Left ventricle myocardium inferior (tissue), 1 donor: Measurements from ENCODE around the gene QSOX2. TPM values are rescaled to one million over a fixed set of nuclear protein-coding genes. Genes with fewer than 3 reads are reported as not detected.

Experiments
- DNase-seq: peaks from one replicate; pipeline ENCODE4 v3.0.0-alpha.2; 2020
- H3K27ac ChIP-seq: fragments of 200-600 bp; replicated peaks from 2 replicates; pipeline ENCODE4 v1.8.0; 2021
- H3K27me3 ChIP-seq: fragments of 200-600 bp; 2 replicates; pipeline ENCODE4 v1.8.0; 2021; ENCODE audit warnings: low read depth
- H3K36me3 ChIP-seq: fragments of 200-600 bp; 2 replicates; pipeline ENCODE4 v1.8.0; 2021
- H3K4me1 ChIP-seq: fragments of 200-600 bp; 2 replicates; pipeline ENCODE4 v1.8.0; 2021
- H3K4me3 ChIP-seq: fragments of 200-600 bp; 2 replicates; pipeline ENCODE4 v1.8.0; 2021; ENCODE audit warnings: mild to moderate bottlenecking, moderate library complexity
- H3K9me3 ChIP-seq: fragments of 200-600 bp; replicated peaks from 2 replicates; pipeline ENCODE4 v1.8.0; 2021
- intact Hi-C: fragments of 100-400 bp; cut with micrococcal nuclease; formaldehyde crosslinking; loops from one replicate; pipeline ENCODE4 v1.11.0; 2022
- total RNA-seq: library from RNA; stranded (reverse); fragmentation: NEBNext Ultra II Directional; extraction: Animal tissue kit (Norgen Biotek cat#: 25700); gene quantifications from one replicate; pipeline ENCODE4 v1.2.1, GENCODE V29; 2021
- TF ChIP-seq, protein P1 (sequence below): fragments of 200-600 bp; IDR thresholded peaks from 2 replicates; pipeline ENCODE4 v1.8.0; 2021; ENCODE audit warnings: antibody characterized with exemption, mild to moderate bottlenecking, borderline replicate concordance
- donor health status: DM: no; HTN: yes; CAD: no; lungs with severe emphysema.

QSOX2 gene
- total RNA-seq, 1 donor from 2014 or later: 8.0 TPM

DNA sequence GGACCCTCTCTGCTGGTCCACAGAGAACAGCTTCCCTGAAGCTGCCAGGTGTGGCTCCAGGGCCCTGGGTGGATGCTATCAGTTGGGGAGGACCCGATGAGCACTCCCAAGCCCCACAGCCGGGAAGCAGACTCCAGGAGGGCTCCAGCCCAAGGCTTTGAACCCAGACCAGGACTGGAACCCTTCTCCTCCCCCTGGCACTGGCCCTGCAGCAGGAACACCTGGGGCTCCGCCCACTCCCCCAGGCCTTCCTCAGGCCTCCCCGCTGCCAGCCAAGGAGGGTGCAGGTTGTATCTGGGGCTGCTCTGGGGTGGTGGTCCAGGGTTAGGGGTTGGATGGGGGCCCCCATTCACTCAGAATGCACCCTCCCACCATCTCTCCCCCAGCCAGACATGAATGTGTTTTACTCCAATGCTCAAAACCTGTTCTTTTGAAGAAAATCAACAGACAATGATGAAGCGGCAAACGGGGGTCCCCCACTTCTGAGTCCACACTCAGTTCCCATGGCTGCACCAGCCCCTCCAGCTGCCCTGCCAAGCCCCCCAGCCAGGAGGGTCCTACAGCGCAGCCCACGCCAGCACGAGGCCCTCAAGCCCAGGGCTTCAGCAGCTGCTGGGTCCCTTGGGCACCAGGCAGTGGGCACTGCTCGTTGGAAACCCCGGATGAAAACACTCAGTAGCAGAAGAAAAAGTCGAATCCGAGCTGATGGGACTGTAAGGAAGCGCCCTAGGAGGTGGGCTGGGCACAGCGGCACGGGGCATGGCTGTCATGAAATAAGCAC lies 35.1 kb upstream of the QSOX2 start:
- DNase-seq: no peak
- H3K9me3 ChIP-seq: no peaks in the 10 kb centered on the region
- H3K4me3 ChIP-seq: no peak overlapping the region
- peaks cover 8% of the 10 kb centered on the region for H3K4me1 ChIP-seq
- intact Hi-C loops: no loop called here
- TF ChIP-seq, protein P1, sequence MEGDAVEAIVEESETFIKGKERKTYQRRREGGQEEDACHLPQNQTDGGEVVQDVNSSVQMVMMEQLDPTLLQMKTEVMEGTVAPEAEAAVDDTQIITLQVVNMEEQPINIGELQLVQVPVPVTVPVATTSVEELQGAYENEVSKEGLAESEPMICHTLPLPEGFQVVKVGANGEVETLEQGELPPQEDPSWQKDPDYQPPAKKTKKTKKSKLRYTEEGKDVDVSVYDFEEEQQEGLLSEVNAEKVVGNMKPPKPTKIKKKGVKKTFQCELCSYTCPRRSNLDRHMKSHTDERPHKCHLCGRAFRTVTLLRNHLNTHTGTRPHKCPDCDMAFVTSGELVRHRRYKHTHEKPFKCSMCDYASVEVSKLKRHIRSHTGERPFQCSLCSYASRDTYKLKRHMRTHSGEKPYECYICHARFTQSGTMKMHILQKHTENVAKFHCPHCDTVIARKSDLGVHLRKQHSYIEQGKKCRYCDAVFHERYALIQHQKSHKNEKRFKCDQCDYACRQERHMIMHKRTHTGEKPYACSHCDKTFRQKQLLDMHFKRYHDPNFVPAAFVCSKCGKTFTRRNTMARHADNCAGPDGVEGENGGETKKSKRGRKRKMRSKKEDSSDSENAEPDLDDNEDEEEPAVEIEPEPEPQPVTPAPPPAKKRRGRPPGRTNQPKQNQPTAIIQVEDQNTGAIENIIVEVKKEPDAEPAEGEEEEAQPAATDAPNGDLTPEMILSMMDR: no peak
- H3K27me3 ChIP-seq: peaks cover 87% of the 10 kb centered on the region
- no peaks in the 10 kb centered on the region for H3K36me3 ChIP-seq
- H3K27ac ChIP-seq: no peak overlapping the region

- peaks cover 87% of the 10 kb centered on the region for H3K27me3 ChIP-seq
- no peak overlapping the region for H3K27ac ChIP-seq
- intact Hi-C loops: no loop called here
- H3K9me3 ChIP-seq: no peaks in the 10 kb centered on the region
- no peak for DNase-seq
- H3K4me1 ChIP-seq: peaks cover 8% of the 10 kb centered on the region
- H3K4me3 ChIP-seq: no peak overlapping the region
- TF ChIP-seq, protein P1: no peak
- H3K36me3 ChIP-seq: no peaks in the 10 kb centered on the region
These were observed 33.9 kb upstream of the QSOX2 start for GRCh38 chr9:136279471-136279870.

- DNase-seq: no peak
- Histone ChIP-seq H3K36me3 (no peaks in the 10 kb centered on the region), H3K27me3 (peaks cover 87% of the 10 kb centered on the region), H3K4me3 (no peak overlapping the region), H3K4me1 (peaks cover 8% of the 10 kb centered on the region), H3K27ac (no peak overlapping the region), H3K9me3 (no peaks in the 10 kb centered on the region)
- TF ChIP-seq, protein P1: no peak
- intact Hi-C loops: no loop called here
These were observed 33.3 kb upstream of the QSOX2 start for GRCh38 chr9:136278894-136279293.

- H3K27ac ChIP-seq: no peak overlapping the region
- intact Hi-C loops: no loop called here
- no peaks in the 10 kb centered on the region for H3K9me3 ChIP-seq
- DNase-seq: no peak
- H3K27me3 ChIP-seq: peaks cover 84% of the 10 kb centered on the region
- TF ChIP-seq, protein P1: no peak
- no peaks in the 10 kb centered on the region for H3K36me3 ChIP-seq
- no peak overlapping the region for H3K4me3 ChIP-seq
- H3K4me1 ChIP-seq: peaks cover 2% of the 10 kb centered on the region
These were observed 32.6 kb upstream of the QSOX2 start for GRCh38 chr9:136278221-136278620.

DNA sequence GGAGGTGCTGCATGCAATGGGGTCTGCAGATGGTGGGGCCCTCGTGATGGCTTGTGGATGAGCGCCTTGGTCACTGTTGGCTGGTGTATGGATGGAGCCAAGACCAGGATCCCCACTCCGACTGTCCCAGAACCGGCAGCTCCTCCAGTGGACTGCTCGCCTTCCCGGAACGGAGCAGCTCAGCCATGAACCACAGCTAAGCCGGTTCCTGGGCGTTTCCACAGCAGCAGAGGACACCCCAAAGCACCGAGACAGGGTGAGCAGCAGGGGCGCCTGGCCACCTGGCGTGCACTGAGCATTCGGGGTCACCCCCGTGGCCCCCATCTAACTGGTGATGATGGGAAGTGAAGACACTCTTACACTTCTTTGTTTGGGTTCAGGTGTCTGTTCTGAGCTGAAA lies 32.1 kb upstream of the QSOX2 start:
- no peak for DNase-seq
- TF ChIP-seq, protein P1: no peak
- peaks cover 82% of the 10 kb centered on the region for H3K27me3 ChIP-seq

More for the DNA sequence above, 32.1 kb upstream of the QSOX2 start:
- H3K4me3 ChIP-seq: no peak overlapping the region
- H3K9me3 ChIP-seq: no peaks in the 10 kb centered on the region
- no peaks in the 10 kb centered on the region for H3K36me3 ChIP-seq
- H3K27ac ChIP-seq: no peak overlapping the region
- intact Hi-C loops: no loop called here
- H3K4me1 ChIP-seq: no peaks in the 10 kb centered on the region
